Nephron (organoid): ENCODE measurements around the gene TAF11.

Experiments used
- H3K27ac Mint-ChIP-seq, 3 experiments: 2 replicates each; pipeline ENCODE4 v1.8.0; 2020; ENCODE audit warnings: mixed read lengths in 3 of 3, mild to moderate bottlenecking in 2 of 3, moderate library complexity in 1 of 3
- H3K27me3 Mint-ChIP-seq: 2 replicates; pipeline ENCODE4 v1.8.0; 2021; ENCODE audit warnings: low read depth, mild to moderate bottlenecking, moderate library complexity, mixed read lengths
- H3K36me3 Mint-ChIP-seq: 2 replicates; pipeline ENCODE4 v1.8.0; 2020; ENCODE audit warnings: low read depth, mixed read lengths
- H3K4me1 Mint-ChIP-seq: 2 replicates; pipeline ENCODE4 v1.8.0; 2020; ENCODE audit warnings: mixed read lengths
- H3K4me3 Mint-ChIP-seq, 3 experiments: 2 replicates each; pipeline ENCODE4 v1.8.0; 2020; ENCODE audit warnings: mild to moderate bottlenecking in 3 of 3, mixed read lengths in 3 of 3, moderate library complexity in 2 of 3
- H3K9me3 Mint-ChIP-seq: 2 replicates; pipeline ENCODE4 v1.8.0; 2020; ENCODE audit warnings: mixed read lengths
- TF ChIP-seq, protein P1 (sequence below), 3 experiments: fragments of 200-600 bp; sonication (generic); IDR thresholded peaks; one replicate each; pipeline ENCODE4 v1.5.0; 2021; ENCODE audit warnings: antibody characterized with exemption in 3 of 3; ENCODE audit not compliant: unreplicated experiment in 3 of 3

Gene TAF11

DNA sequence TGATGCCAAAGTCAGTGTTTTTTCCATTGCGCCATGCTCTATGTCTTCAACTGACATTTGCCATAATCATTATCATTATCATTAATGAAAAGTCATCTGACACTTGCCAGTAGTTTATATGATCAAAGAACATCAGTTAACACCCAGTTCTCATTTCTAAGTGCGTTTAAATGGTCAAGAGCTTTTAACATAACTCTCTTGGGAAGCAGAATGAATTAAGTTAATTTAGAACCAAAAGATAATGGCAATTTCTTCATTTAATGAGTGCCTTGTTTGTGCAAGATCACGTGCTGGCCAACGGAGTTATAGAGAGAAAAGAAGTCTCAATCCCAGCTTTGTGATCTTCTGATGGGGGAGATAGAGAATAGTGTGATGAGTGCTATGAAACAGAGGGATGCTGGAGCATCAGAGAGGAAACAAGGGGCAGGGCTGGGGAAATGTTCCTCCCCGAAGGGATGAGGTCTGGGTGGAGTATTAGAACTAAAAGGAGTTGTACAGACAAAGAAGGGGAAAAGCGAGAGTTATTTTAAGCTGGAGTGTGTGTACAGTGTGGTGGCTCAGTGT is 21.6 kb upstream of the TAF11 start:
- TF ChIP-seq, protein P1, sequence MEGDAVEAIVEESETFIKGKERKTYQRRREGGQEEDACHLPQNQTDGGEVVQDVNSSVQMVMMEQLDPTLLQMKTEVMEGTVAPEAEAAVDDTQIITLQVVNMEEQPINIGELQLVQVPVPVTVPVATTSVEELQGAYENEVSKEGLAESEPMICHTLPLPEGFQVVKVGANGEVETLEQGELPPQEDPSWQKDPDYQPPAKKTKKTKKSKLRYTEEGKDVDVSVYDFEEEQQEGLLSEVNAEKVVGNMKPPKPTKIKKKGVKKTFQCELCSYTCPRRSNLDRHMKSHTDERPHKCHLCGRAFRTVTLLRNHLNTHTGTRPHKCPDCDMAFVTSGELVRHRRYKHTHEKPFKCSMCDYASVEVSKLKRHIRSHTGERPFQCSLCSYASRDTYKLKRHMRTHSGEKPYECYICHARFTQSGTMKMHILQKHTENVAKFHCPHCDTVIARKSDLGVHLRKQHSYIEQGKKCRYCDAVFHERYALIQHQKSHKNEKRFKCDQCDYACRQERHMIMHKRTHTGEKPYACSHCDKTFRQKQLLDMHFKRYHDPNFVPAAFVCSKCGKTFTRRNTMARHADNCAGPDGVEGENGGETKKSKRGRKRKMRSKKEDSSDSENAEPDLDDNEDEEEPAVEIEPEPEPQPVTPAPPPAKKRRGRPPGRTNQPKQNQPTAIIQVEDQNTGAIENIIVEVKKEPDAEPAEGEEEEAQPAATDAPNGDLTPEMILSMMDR (IDR thresholded peaks at IDR 0.05; ENCODE audit: unreplicated experiment in 3 of 3), result no peak
- Mint-ChIP-seq H3K27me3 (no peaks in the 10 kb centered on the region), H3K9me3 (no peaks in the 10 kb centered on the region), H3K4me3 (no peak overlapping the region), H3K36me3 (no peaks in the 10 kb centered on the region), H3K4me1 (peaks cover 31% of the 10 kb centered on the region), H3K27ac (peak overlapping the region; percentile 2 to 58 (median 18))

DNA sequence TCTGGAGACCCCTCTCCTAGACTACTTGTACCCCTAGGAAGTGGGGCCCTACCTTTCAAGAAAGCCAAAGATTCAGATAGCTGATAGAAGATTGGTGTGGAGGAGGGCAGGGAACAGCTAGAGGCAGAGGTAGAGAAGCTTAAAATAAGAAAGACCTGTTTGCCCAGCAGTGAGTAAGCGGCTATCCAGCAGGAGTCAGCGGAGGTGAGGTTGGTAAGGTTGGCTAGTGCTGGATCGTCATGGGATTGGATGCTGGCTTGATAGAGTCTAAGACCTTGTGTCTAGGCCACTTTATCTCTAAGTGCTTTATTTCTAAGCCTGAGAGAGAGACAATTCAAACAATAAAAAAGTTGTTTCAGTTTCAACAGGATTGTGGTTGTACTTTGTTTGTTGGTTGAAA is 20.4 kb upstream of the TAF11 start:
- Mint-ChIP-seq H3K4me3 (no peak overlapping the region), H3K27ac (peak overlapping the region in 1 of 3 experiments; percentile 62), H3K4me1 (peaks cover 31% of the 10 kb centered on the region), H3K9me3 (no peaks in the 10 kb centered on the region), H3K36me3 (no peaks in the 10 kb centered on the region), H3K27me3 (no peaks in the 10 kb centered on the region)
- TF ChIP-seq, protein P1 (IDR thresholded peaks at IDR 0.05; ENCODE audit: unreplicated experiment in 3 of 3), result no peak

- no peaks in the 10 kb centered on the region for H3K36me3 Mint-ChIP-seq
- no peaks in the 10 kb centered on the region for H3K9me3 Mint-ChIP-seq
- H3K4me3 Mint-ChIP-seq, result no peak overlapping the region
- TF ChIP-seq, protein P1 (IDR thresholded peaks at IDR 0.05; ENCODE audit: unreplicated experiment in 3 of 3), result no peak
- peaks cover 31% of the 10 kb centered on the region for H3K4me1 Mint-ChIP-seq
- peak overlapping the region in 1 of 3 experiments; percentile 42 for H3K27ac Mint-ChIP-seq
- H3K27me3 Mint-ChIP-seq, result no peaks in the 10 kb centered on the region
These were observed 19.0 kb upstream of the TAF11 start for GRCh38 chr6:34906826-34907225.

- Mint-ChIP-seq H3K4me1 (peaks cover 20% of the 10 kb centered on the region), H3K9me3 (no peaks in the 10 kb centered on the region), H3K27ac (peak overlapping the region in 2 of 3 experiments; percentile 42 to 45), H3K4me3 (no peak overlapping the region), H3K27me3 (no peaks in the 10 kb centered on the region), H3K36me3 (no peaks in the 10 kb centered on the region)
- TF ChIP-seq, protein P1 (IDR thresholded peaks at IDR 0.05; ENCODE audit: unreplicated experiment in 3 of 3), result no peak
These were observed 17.3 kb upstream of the TAF11 start for GRCh38 chr6:34904990-34905613.

DNA sequence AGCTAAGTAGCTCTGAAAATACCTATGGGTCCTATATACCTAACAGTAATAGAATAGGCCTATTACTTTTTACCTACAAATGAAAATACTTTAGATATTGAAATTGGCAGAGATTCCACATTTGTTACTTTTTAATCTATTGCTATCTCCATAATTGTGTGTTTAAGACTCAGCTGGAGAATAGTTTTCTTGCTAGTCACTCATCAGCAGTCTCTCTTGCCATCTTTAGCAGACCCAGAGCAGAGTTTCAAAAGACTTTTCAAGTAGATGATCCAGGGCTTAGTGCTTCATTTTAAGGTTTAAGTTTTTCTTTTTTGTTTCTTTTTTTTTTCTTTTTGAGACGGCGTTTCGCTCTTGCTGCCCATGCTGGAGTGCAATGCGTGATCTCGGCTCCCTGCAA is 14.1 kb upstream of the TAF11 start:
- no peaks in the 10 kb centered on the region for H3K27me3 Mint-ChIP-seq
- no peak overlapping the region for H3K4me3 Mint-ChIP-seq
- no peaks in the 10 kb centered on the region for H3K9me3 Mint-ChIP-seq
- peaks cover 14% of the 10 kb centered on the region for H3K4me1 Mint-ChIP-seq
- TF ChIP-seq, protein P1 (IDR thresholded peaks at IDR 0.05; ENCODE audit: unreplicated experiment in 3 of 3), result no peak
- no peaks in the 10 kb centered on the region for H3K36me3 Mint-ChIP-seq
- H3K27ac Mint-ChIP-seq, result peak overlapping the region in 1 of 3 experiments; percentile 40
